ENCODE measurements around the gene DAG1.

The DAG1 gene

DNA sequence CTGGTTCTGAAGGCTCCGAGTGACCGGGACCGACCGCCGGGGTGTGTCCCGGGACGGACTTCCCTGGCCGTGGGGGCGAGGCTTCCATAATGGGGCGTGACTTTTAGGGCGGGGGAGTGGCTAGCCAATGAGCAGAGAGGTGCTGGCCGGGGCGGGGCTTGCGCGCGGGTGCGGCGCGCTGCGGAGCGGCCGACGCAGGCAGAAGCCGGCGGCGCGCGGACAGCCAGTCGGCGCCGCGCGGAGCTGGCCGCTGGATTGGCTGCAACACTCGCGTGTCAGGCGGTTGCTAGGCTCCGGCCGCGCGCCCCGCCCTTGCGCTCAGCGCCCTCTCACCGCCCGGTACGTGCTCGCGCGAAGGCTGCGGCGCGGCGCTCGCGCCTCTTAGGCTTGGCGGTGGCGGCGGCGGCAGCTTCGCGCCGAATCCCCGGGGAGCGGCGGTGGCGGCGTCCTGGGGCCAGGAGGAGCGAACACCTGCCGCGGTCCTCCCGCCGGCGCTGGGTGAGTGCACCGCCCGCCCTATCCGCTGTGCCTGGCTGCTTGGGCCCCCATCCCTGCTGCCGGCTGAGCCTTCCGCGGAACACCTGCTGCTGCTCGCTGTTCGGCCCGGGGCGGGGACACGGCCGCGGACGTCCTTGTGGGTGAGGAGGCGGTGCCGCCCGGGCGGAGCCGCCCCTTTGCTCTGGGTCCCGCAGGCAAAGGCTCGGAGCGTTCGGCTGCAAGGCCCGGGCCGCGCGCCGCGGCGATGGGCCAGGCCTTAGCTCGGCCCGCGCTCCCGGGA is at the start of gene DAG1:
Gene DAG1, plus strand, starts transcription at position 332 of the 778 bp plus-strand sequence. CDS start 40,268 bp downstream, outside the sequence.
- peak; percentile 79 to 93 for DNase-seq (ENCODE audit: low read depth in 1 of 2, low spot score in 1 of 2)

DNA sequence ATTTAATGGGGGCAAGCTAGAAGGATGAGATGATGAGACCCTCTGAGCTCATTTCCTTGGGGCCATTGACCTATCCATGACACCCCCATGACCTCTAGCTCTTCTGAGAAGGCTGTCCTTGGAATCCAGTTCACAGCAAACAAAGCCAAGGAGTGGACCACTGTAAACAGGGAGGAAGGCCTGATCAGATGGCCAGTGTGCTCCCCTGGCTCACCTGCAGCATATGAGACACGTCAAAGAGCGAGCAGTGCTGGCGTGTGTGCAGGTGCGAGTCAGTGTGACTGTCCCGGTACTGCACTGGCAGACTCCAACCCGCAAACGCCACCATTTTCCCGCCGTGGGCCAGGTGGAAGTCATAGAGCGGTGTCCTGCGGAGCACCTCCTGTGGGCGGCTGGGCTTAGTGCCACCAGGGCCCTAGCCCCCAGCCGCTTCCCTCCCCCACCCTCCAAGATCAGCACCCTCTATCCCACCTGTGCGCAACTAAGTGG is 48.1 kb upstream of the DAG1 start:
- DNase-seq (ENCODE audit: low read depth in 1 of 2, low spot score in 1 of 2): no peak

DNA sequence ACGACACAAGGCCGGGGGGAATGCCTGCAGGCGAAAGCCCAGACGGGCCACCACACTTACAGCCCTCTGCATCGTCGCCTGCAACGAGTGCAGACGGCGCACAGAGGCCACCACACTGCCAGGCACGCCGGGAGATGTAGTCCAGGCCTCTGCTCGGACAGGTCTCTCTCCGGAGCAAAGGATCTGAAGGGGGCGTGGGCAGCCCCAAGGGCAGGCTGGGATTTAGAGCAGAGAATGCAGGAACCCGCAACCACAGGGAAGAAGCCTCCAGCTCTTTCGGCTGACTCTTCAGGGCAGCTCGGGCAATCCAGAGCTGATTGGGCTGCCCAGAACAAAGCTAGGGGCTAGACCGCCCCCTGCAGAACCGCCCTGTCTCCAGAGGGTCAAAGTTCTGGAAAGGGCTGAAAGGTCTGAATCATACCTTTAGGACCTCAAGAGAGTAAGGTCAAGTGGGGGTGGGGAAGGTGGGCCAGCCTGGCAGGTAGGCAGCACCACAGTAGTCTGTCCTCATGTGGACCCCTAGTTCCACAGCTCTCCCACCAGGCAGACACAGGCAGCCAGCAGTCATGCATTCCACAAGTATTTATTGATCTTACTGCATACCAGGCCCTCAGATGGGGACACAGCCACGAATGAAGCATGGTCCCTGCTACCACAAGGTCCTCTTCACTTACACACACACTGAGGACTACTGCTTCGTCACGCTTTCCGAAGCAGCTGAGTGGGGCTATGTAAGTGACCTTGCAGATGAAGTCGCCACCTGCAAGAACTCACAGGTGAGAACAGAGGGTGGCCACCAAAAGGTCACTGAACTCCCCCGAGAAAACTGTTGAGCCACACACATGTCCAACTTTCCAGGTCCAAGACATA is 47.5 kb upstream of the DAG1 start, which contains the start of gene AMT:
Gene AMT, minus strand, starts transcription at position 95 of the 870 bp plus-strand sequence. Its CDS starts 23 bp downstream, at position 72.
- no peak for DNase-seq (ENCODE audit: low read depth in 1 of 2, low spot score in 1 of 2)

DNA sequence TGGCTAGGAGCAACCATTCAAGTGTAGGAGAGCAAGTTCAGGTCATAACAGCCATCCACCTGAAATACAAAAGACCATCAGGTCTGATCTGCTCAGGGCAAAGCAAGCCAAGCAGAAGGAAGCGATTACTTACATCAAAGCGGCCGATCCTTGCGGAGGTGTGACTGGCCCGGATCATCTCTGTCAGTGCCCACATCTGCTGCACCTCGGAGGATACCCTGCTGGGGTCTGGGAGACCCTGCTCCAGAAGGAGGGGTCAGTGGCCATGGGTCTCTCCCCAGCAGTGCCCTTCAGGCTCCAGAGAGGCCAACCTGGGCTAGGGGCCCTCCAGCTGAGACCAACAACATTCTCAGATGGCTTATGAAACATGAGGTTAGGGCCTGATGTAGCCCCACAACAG is 45.3 kb upstream of the DAG1 start:
- no peak for DNase-seq (ENCODE audit: low read depth in 1 of 2, low spot score in 1 of 2)

DNA sequence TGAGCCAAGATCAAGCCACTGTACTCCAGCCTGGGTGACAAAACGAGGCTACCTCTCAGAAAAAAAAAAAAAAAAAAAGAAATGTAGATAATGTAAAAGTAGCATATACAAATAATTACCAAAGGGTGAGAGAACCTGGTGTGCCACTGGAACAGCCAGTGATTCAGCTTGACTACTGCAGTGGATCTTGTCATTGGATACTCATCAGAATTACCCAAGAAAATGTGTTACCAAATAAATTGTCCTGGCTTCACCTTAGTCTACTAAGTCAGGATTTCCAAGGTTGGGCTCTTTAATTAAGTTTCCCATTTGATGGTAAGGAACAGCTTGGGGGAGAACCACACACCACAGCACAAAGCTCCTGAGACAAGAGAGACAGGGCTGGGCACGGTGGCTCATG is 42.5 kb upstream of the DAG1 start:
- DNase-seq (ENCODE audit: low read depth in 1 of 2, low spot score in 1 of 2): no peak

DNA sequence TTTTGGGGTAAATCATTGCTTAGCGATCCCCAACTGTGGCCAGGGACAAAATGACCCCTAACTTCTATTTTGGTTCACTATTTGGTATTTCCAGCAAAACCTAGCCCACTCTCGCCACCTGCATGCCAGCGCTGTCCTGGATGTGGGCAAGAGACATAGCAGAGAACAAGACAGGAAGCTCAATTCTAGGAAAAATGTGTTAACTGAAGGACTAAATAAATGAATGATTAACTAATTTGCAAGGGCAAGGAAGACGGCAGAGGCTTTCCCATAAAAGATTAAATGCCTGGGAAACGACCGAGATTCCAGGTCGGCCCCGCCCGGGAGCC is 41.4 kb upstream of the DAG1 start:
- no peak for DNase-seq (ENCODE audit: low read depth in 1 of 2, low spot score in 1 of 2)

DNA sequence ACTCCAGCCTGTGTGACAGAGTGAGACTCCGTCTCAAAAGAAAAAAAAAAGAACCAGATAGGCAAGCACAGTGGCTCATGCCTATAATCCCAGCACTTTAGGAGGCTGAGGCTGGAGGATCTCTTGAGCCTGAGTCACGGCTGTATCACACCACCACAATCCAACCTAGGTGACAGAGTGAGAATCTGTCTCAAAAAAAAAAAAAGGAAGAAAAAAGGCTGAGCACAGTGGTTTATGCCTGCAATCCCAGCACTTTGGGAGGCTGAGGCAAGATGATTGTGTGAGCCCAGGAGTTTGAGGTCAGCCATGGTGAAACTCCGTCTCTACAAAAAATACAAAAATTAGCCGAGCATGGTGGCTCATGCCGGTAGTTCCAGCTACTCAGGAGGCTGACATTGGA is 35.3 kb upstream of the DAG1 start:
- DNase-seq (ENCODE audit: low read depth in 1 of 2, low spot score in 1 of 2): no peak

DNA sequence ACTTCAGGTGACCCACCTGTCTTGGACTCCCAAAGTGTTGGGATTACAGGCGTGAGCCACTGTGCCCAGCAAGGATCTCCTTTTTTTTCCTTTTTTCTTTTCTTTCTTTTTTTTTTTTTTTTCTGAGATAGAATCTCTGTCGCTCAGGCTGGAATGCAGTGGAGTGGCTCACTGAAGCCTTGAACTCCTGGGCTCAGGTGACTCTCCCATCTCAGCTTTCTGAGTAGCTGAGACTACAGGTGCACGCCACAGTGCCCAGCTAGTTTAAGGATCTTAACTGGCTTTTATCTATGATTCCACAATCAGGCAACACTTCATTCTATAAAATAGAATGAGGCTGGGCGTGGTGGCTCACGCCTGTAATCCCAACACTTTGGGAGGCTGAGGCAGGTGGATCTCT is 24.7 kb upstream of the DAG1 start:
- no peak for DNase-seq (ENCODE audit: low read depth in 1 of 2, low spot score in 1 of 2)

DNA sequence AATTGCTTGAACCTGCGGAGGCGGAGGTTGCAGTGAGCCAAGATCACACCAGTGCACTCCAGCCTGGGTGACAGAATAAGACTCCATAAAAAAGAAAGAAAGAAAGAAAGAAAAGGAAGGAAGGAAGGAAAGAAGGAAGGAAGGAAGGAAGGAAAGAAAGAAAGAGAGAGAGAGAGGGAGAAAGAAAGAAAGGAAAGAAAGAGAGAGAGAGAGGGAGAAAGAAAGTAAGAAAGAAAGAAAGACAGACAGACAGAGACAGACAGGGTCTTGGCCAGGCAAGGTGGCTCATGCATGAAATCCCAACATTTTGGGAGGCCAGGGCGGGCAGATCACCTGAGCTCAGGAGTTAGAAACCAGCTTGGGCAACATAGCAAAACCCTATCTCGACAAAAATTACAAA is 16.4 kb upstream of the DAG1 start:
- no peak for DNase-seq (ENCODE audit: low read depth in 1 of 2, low spot score in 1 of 2)

DNA sequence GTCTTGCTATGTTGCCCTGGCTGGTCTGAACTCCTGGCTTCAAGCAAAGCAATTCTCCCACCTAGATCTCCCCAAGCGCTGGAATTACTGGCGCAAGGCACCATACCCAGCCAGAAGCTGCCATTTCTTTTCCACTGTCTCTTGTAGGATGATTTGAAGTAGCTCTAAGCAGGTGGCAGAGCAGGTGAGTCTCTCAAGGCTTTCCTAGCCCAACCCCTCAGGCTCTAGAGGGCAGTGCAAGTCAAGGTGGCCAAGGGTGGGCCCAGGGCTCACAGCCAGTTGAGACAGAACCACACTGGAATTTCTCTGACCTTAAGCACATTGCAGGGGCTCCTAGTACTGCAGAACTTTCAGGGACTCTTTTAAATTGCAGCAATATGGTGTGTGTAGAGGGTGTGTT is 15.6 kb upstream of the DAG1 start:
- DNase-seq (ENCODE audit: low read depth in 1 of 2, low spot score in 1 of 2): no peak

DNA sequence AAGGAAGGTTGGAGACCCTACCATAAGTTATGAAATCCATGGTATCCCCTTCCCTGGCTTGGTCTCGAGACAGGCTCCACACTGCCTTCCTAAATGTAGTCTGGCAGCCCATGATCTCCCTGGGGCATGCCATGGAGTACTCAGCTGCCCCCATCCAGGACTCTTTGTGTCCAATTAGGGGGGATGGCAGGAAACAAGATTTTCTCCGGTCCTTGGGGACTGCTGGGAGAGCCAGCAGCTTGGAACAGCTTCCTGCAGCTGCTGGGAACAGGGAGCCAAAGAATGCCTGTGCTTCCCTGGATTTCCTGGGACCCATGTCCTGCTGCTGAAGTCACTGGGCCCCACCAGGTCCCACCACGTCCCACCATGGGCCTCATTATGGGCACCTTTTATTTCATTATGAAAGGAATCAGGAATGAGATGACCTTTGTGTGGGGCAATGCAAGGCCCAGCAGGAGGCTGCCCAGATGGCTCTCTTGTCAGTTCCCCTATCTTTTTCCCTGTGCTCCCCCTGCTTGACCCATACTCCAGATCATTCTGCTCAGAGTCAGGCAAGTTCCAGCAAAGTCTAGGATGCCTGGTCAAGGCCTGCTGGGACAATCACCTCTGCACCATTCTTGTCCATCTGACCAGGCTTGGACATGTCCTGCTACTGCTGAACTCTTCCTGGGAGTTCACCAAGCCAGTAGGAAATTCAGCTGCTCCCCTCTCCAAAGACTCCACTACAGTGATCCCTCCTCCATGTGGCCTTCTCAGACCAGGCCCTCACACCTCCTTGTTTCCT is 15.0 kb upstream of the DAG1 start:
- DNase-seq (ENCODE audit: low read depth in 1 of 2, low spot score in 1 of 2): no peak

DNA sequence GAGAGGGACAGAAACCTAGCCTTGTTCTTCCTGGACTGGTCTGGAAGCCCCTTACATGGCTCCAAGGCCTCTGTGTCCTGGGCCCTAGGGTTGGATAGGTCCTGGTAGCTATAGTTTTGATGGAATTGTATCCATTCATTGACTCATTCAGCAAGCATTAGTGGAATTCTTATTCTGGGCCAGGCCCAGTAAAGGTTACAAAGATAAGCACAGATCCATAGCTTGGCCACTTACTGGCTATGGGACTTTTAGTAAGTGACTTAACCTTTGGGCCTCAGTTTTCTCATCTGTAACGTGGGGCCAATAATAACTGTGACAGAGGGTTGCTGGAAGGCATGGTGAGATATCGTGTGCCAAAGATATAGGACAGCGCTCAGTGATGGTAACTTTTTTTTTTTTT is 13.6 kb upstream of the DAG1 start:
- no peak for DNase-seq (ENCODE audit: low read depth in 1 of 2, low spot score in 1 of 2)

DNA sequence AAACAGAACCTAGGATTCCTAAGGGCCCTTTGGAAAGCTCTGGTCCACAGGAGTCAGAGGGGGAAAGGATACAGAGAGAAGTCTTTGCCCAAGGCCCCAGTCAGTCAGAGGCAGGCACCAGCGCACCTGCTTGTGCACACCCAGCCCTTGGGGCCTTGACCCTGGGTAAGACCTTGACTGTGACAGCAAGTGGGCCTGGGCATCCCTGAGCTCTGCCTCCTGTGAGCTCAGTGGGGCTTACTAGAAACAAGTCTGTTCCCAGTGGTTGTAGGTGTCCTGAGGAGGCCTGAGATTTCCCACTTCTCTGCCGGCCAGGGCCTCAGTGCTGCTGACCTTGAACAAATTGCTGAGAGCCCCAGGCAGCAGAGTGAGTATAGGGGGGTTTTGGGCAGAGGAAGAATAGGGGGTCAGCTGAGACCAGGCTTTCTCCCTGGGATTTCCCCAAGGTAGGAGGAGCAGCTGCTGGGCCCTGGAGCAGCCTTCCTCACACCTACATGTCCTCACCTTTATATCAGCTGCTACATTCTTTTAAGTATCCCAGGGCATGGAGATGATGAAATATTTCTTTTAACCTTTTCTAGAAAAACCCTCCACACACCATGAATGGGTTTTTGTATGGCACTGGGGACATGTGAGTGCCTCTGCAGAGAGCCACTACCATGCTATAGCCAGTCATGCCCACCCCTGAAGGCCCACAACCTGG is 9.7 kb upstream of the DAG1 start:
- no peak for DNase-seq (ENCODE audit: low read depth in 1 of 2, low spot score in 1 of 2)

DNA sequence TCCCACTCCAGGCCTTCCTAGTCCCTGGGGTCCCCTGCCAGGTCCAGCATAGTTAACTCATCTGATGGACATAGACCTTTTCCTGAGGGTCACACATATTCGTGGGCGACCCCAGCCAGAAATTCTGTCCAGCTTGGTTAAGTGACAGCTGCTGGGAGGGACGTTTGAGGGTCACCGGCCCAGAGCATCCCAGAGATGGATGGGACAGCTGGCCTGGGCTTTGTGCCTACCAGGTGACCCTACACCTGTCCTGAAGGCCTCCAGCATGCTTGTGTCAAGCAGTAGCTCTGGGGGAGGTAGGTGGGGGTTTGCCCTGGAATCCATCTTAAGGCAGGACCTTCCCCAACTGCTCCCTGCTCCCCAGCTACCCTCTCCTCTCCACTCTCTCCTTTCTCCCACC is 9.1 kb upstream of the DAG1 start:
- no peak for DNase-seq (ENCODE audit: low read depth in 1 of 2, low spot score in 1 of 2)

DNA sequence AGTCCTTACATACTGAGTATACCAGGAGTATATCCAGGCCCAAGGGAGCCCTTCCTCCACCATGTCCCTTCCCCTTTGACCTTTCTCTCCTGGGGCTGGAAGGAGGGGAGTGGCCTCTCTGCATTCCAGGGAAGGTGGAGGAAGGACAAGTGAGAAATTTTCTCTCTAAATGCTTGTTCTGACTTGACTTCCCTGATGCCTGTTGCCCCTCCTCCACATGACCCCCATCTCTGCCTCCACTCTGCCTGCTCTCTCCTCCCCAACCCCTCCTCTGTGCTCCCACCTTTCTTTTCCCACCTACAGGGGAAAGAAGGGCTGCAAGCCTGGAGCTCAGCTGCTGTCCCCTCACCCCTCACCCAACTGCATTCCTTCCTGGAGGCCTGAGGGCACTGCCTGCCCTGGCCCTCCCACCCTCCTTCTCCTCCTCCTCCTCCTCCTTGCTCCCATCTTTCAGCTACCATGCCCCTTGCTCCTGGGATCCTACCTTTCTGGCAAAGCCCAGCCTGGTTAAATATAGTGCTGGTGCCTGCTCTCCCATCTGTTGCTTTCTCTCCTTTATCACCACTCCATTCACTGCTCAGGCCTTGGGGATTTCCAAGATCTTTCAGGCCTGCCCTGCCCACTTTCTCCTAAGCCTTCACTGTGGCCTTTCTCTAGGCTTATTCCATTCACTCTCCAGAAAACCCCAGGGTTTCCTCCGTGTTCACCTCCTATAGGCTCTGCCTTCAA is 8.5 kb upstream of the DAG1 start:
- DNase-seq (ENCODE audit: low read depth in 1 of 2, low spot score in 1 of 2): no peak

DNA sequence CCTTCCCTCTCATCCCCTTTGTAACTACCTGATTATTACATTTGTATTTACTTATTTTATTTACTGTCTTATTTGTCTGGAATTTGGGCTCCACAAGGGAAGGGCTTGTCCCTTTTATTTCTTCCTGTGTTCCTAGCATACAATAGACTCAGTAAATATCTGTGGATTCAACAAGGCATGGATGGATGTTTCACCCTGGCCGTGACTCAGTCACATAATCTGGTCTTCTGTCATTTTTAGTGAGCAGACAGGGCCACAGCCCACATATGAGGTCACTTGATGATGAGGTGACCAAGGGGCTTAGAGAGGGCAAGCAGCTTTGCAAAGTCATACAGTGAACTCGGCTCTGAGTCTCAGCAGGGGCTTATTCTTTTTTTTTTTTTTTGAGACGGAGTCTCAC is 7.8 kb upstream of the DAG1 start:
- no peak for DNase-seq (ENCODE audit: low read depth in 1 of 2, low spot score in 1 of 2)

DNA sequence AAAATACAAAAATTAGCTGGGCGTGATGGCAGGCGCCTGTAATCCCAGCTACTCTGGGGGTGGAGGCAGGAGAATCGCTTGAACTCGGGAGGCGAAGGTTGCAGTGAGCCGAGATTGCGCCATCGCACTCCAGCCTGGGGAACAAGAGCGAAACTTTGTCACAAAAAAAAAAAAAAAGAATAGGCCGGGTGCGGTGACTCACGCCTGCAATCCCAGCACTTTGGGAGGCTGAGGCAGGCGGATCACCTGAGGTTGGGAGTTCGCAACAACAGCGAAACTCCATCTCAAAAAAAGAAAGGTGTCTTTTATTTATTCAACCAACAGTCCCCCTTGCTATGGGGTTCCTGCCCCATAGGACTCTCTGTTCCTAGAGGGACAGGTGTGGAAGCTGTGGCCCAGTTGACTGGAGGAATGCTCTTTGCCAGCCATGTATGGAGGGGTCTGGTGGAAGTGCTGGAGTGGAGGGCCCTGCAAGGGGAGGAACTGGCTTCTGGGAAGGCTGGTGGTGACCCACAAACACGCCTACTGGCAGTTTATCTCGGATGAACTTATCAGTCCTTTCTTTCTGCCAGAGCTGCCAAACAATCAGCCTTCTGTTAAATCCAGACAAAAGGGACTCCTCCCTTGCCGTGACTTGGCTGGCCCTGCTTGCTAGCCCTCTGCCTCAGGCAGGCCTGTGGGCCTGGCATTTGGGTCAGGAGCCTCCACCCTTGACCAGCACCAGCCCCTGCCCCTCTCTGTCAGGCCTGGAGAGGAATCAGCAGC is 4.6 kb upstream of the DAG1 start:
- DNase-seq (ENCODE audit: low read depth in 1 of 2, low spot score in 1 of 2): no peak

DNA sequence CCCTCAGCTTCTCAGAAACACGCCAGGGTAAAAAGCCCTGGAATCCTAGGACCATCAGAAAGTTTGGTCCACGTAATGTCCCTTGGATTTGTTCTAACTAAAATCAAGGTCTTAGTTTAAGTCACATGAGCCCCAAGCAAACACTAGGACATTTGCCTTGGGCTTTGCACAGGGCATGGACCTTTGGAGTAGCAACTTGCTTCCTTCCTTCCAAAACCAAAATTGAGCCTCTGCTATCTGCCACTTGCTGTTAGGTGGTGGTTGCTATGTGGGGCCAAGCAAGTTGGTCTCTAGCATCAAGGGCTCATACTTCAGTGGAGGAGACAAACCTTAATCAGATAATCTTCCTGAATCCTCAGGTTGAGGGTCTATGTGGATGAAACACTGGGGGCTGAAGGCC is 4.0 kb upstream of the DAG1 start:
- DNase-seq (ENCODE audit: low read depth in 1 of 2, low spot score in 1 of 2): no peak

Measured in activated CD4-positive, alpha-beta T cell treated with anti-CD3 and anti-CD28 coated beads, Interleukin-2, amount 50 U/mL, for 24 hours (primary cell).